NCI-H1436 treated with DMSO at 0.1 percent for 48 hours (cell line): ENCODE results near the gene MRC2.

Experiments
- DNase-seq: peaks from one replicate; lab custom pipeline; 2025; lab: John Stamatoyannopoulos, UW

Gene MRC2

GRCh38 chr17:62614142-62614541, 13.3 kb upstream of the MRC2 start:
- no peak for DNase-seq

DNA sequence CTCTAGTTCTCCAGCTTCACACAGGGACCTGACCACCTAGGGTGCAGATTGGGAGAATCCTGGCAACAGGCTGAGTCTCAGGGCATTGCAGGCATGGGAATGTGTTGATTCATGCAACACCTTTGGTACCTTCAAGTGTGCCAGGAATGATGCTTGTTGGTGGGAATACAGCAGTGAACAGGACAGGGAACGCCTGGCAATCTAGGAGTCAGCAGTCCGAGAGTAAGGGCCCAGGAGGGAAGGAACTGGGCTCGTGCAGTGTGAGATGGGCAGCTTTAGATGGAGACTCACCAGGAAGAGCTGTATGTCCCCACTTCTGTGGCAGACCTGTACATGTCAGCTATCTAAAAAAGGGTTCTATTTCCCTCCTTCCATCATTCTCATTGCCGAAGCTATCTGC, 12.0 kb upstream of the MRC2 start:
- no peak for DNase-seq

DNA sequence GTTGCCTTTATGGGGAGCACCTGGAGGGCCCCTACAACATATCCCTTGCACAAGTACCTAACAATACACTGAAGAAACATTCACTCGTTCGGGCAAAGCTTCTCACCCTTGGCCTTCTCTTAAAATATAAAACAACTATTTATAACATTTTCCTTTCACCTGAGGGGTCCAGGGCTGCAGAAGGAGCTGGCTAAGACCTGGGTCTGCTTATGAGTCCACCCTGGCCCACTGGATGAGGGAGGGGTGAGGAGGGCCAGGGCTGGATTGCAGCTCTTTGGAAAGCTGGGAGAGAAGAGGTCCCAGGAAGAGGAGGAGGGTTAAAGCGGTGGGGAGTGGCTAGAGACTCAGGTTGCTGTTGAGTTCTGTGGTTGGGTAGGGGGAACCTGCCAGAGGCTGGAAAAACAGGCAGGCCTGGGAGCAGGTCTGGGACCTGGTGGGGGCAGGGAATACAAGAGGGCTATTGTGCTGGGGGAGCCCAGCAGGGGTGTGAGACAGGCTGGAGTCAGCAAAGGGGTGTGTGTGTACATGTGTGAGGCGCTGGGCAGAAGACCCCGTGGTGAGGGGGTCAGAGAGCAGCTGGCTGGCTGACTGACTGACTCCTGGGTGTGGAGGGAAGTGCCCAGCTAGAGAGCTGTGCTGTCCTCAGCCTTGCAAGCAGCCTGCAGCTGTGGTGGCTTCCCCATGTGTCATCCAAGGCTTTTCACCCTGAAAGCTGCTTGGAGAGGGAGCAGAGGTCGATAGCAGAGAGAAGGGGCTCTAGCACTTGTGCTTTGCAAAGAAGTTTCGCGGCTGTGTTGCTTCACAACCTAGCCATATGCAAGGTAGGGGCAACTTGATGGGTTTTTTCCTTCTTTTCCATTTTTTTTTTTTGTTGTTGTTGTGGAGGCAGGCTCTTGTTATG, 10.2 kb upstream of the MRC2 start:
- no peak for DNase-seq

DNA sequence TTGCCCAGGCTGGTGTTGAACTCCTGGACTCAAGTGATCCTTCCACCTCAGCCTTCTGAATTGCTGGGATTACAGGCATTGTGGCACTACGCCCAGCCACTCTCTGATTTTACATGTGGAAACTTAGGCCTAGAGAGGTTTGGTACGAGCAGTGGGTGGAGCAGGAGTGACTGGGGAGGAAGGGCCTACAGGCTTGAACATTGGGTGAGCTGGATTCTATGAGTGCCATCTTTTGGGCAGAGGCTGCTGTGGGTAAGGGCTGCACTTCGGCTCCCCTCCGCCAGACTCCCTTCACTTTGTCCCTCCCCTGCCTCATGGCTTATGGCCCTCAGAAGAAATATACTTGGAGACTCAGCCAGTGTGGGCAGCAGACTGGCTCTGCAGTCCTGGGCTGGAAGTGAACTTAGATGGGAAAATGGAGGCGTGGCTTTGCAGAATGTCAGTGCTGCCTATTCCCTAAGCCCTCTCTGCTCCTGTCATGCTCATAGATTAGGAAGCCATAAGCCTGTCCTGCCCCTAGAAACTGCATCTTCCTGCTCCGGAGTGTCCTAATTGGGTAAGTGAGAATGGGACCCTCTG, 9.5 kb upstream of the MRC2 start:
- no peak for DNase-seq

DNA sequence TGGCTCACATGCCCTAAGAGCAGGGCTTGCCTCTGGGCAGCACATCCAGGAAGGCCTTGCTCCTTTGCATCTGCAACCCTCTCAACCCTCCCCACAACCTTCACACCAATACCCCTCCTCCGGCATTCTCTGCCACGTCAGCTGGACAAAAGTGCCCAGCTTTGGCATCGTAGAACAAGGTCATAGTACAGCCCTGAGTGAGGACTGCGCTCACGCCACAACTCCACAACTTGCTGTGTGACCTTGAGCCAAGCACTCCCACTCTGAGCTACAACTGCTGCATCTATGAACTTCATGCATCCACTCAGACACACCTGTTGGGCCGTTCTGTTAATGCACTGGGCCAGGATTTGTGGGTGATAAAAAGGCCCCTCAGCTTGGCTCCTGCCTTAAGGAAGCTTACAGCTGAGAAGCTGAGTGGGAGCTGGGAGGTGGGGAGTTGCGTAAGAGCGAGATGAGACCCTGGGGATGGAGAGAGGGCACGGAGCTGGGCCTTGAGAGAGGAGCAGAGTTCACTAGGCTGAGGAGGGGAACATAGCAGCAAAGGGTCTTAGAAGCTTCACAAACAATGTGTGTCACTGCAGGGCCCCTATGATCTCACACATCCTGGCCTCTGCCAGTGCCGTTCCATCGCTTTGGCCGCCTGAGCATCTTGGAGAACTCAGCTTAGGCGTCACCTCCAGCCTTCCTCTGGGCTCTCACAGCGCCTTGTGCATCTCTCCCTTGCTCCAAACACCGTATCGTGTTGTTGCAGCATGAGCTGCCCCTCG, 8.6 kb upstream of the MRC2 start:
- no peak for DNase-seq

GRCh38 chr17:62619417-62620155, 7.9 kb upstream of the MRC2 start:
- DNase-seq = no peak

- no peak for DNase-seq
These were observed 6.2 kb upstream of the MRC2 start for GRCh38 chr17:62621223-62621622.

- no peak for DNase-seq
These were observed 2.1 kb upstream of the MRC2 start for GRCh38 chr17:62625184-62625869.

DNA sequence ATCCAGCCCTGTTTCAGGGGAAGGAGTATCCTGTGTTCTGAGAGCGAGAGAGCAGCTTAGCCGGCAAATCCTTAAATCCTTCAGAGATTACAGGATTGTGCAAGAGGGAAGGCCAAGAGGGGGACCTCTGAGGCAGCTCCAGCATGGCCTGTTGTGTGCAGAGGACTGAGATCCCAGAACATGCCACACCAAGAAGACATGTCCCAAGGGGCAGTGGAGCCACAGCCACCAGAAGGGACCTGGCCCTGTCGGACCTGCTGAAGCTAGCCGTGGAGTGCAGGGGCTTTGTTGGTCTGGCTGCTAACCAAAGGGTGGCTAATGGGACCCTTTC, 1.6 kb upstream of the MRC2 start:
- DNase-seq = no peak

GRCh38 chr17:62626719-62627218, 701 bp upstream of the MRC2 start:
- no peak for DNase-seq

DNA sequence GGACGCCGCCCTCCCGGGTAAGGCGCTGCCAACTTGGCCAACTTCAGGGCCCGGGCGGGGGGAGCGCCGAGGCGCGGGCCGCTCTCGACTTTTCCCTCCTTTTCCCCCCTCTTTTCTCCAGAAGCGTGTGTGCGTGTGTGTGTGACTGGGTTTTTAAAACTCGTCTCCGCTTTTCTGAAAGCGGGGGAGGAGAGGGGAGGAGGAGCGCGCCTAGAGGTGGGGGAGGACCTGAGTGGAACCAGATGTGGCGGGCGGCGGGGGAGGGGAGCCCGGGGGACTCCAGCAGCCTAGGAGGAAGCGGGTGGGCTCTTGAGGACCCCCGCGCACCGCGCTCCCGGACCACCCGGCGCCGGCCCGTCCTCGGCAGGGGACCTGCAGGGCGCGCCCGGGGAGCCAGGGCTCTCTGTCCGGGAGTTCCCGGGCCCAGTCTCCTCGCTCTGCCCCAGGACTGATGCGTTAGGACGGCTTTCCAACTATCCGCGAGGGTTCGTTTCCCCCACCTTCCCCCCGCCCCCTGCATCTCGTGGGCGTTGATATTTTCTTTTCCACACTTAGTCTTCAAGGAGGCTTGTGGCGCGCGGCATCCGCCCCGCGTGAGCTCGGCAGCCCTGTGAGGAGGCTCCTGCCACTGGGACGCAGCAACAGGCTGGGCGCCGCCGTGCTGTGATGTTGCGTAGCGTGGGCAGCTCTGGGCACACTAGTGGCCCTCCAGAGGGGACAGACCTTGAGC, 599 bp downstream of the MRC2 start:
- DNase-seq = no peak

DNA sequence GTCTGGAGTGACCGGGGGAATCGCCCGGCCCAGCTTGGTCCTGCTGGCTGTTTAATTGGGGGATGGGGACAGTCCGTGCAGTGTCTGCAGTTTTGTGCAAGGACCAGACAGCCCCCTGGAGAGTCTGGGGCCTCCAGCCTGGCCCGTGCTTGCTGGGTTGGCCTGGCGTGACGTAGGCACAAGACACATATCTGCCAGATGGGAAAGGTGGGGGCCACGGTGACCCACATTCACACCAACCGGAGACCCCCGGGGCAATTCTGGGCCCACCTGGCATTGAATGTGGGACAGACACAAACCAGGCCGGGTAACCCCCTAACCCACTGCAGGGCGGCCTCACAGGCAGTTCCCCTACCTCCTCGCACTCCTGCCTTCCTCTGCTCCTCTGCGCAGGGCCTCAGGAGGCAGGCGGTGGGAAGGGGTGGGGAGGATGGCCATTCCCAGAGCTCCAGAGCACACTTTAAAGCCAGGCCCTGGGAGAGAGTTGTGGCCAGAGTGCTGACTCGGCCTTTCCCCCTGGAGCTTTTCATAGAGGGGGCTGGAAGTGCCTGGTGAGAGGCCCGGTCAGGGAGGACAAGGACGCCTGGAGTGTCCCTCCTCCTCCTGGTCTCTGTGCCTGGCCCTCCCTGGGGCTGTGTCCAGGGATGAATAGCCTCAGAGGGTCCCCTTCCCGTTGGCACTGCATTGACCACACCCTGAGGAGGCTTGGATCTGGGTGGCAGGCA, 1.5 kb downstream of the MRC2 start:
- DNase-seq = no peak

DNA sequence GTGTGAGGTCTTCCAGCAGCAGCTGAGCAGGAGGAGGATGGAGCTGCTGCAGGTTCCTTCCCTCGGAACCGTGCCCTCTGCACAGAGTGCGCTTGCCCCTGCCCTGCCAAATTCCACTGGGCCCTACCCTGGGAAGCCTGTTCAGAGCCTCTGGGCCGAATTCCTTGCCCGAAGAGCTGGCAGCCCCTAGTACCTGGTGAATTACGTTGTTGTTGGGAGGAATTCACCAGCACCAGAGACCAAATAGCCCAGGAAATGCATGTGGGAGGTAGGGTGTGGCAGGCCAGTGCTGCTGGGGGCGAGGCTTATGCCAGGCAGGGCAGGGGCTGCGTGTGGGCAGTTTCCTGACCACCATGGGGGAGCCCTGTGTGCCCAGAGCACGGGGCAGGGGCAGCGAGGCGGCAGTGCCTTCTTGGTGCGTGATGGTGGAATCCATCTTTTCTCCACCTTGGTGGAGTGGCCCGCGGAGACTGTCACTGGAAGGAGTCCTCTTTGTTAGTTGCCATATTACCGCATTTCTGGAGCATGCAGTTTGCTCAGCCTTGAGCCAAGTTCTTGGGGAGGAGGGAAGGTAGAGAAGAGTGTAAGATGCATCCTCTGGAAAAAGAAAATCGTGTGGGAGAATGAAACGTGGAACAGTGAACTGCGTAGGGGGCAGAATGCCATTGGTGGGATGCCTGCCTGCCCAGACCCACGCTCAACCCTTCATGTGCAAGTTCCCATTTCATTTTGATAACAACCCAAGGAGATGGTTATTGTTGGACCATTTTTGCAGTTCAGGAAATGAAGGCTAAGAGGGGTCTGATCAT, 2.3 kb downstream of the MRC2 start:
- DNase-seq = no peak

DNA sequence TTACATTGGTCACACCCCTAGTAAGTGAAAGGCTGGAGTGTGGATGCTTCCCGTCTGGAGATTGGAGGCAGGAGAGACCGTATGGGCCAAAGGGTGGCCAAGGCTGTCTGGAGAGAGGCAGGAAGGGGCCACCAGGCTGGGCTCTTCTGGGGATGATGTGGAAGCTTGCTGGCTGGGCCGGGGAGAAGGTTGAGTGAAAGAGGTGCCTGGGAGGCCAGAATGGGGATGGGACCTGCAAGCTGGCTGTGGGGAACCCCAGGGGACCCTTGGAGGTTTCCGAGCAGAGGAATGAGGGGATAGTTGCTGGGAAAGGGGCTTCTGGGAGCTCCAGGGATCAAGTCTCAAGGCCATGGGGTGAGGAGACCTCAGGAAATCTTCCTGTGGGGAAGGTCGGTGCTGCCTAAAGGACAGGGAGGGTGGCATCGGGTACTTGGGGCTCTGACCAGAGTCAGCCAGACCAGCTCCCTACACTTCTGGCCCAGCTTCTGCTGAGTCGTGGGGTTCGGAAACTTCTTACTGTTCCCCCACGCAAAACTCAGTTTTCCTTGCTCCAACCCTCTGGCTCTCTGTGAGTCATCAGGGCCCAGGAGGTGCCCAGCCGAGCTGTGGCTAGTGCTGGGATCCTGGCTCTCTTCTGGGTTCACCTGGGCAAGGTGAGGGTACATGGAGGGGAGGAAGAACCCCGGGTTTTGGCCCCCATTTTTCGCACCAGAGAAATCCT, 3.1 kb downstream of the MRC2 start:
- DNase-seq = no peak

DNA sequence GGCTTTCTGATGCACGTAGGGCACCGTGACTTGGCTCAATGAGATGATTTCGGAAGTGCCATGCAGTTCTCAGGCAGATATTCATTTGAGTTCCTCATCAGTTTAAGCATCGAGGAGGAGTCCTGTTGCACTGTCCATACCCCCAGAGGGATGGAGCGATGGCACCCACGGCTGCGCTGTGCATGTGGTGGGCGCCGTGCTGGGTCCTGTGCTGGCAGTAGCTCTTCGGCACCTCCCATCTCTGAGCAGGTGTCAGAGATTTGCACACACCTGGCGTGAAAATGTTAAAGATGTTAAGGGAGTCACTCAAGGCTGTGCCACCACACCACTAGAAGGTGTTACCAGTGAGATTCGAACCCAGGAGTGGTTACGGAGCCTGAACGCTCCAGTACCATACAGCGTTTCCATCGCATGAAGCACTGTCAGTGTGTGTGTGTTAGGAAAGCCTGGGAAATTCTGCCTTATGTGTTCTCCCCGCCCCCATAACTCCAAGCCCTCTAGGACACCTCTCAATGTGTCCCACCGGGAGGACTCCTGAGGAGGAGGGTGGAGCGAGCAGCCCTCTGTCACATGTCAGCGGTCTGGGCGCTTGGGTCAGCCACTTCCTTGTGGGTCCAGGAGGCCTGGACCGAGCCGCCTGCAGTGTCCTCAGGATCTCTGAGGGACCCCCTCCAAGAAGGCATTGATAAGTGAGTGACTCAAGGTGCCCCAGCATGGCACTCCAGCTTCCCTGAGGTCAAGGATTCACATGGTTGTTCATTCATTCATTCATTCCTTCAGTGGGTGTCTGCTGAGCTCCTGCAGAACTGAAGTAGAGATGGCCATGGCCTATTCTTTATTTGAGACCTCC, 3.8 kb downstream of the MRC2 start:
- no peak for DNase-seq

- no peak for DNase-seq
These were observed 4.8 kb downstream of the MRC2 start for GRCh38 chr17:62631936-62632924.
